ENCODE data around the gene GJD3. TPM values are rescaled to one million over a fixed set of nuclear protein-coding genes. Genes with fewer than 3 reads are reported as not detected.

The GJD3 gene
- polyA plus RNA-seq, 4 donors = 0.32 to 1.1 TPM; not detected in 2

- no peaks in the 10 kb centered on the region for H3K9me3 ChIP-seq (ENCODE audit: control insufficient read depth in 2 of 2, insufficient read depth in 1 of 2, low read depth in 1 of 2, low read length in 1 of 2)
- FAIRE-seq (no peak), DNase-seq (no peak)
- H3K36me3 ChIP-seq (ENCODE audit: control insufficient read depth in 3 of 3, insufficient read depth in 2 of 3, low read depth in 1 of 3, low read length in 3 of 3) = peaks cover 3 to 74% (median 9%) of the 10 kb centered on the region in 3 donors
- no peaks in the 10 kb centered on the region for H3K27me3 ChIP-seq (ENCODE audit: control insufficient read depth in 3 of 3, insufficient read depth in 3 of 3, low read length in 3 of 3)
- H3K27ac ChIP-seq (ENCODE audit: low read depth in 1 of 3, low read length in 2 of 3) = peak overlapping the region in 2 of 3 donors; percentile 93 to 99
- H3K4me1 ChIP-seq (ENCODE audit: control insufficient read depth in 3 of 3, insufficient read depth in 2 of 3, low read depth in 1 of 3, low read length in 2 of 3) = peaks cover 5 to 85% (median 30%) of the 10 kb centered on the region in 3 donors
- WGBS, 3 donors = 33 to 48% (median 46%) methylated on average over 8 to 9 of the region's 9 CpGs
- H3K4me3 ChIP-seq (ENCODE audit: low read depth in 1 of 3, low read length in 3 of 3) = peak overlapping the region in 2 of 3 donors; percentile 9 to 78
Observed at GRCh38 chr17:40347319-40348135, 17.0 kb downstream of the GJD3 start.

- DNase-seq (no peak), FAIRE-seq (no peak)
- Histone ChIP-seq H3K9me3 (ENCODE audit: control insufficient read depth in 2 of 2, insufficient read depth in 1 of 2, low read depth in 1 of 2, low read length in 1 of 2) (no peaks in the 10 kb centered on the region), H3K27ac (ENCODE audit: low read depth in 1 of 3, low read length in 2 of 3) (peak overlapping the region; percentile 90 to 99 (median 93)), H3K4me3 (ENCODE audit: low read depth in 1 of 3, low read length in 3 of 3) (peak overlapping the region in 2 of 3 donors; percentile 72 to 78), H3K27me3 (ENCODE audit: control insufficient read depth in 3 of 3, insufficient read depth in 3 of 3, low read length in 3 of 3) (no peaks in the 10 kb centered on the region), H3K36me3 (ENCODE audit: control insufficient read depth in 3 of 3, insufficient read depth in 2 of 3, low read depth in 1 of 3, low read length in 3 of 3) (peaks cover 3 to 67% (median 5%) of the 10 kb centered on the region in 3 donors), H3K4me1 (ENCODE audit: control insufficient read depth in 3 of 3, insufficient read depth in 2 of 3, low read depth in 1 of 3, low read length in 2 of 3) (peaks cover 0 to 77% (median 30%) of the 10 kb centered on the region in 3 donors)
- 0 to 38% (median 25%) methylated on average over 1 of the region's 1 CpG for WGBS, 3 donors
Observed at GRCh38 chr17:40346765-40347158, 17.8 kb downstream of the GJD3 start.

- Histone ChIP-seq H3K4me3 (ENCODE audit: low read depth in 1 of 3, low read length in 3 of 3) (peak overlapping the region in 2 of 3 donors; percentile 72 to 78), H3K27ac (ENCODE audit: low read depth in 1 of 3, low read length in 2 of 3) (peak overlapping the region; percentile 90 to 99 (median 93)), H3K27me3 (ENCODE audit: control insufficient read depth in 3 of 3, insufficient read depth in 3 of 3, low read length in 3 of 3) (no peaks in the 10 kb centered on the region), H3K9me3 (ENCODE audit: control insufficient read depth in 2 of 2, insufficient read depth in 1 of 2, low read depth in 1 of 2, low read length in 1 of 2) (no peaks in the 10 kb centered on the region), H3K4me1 (ENCODE audit: control insufficient read depth in 3 of 3, insufficient read depth in 2 of 3, low read depth in 1 of 3, low read length in 2 of 3) (peaks cover 0 to 71% (median 30%) of the 10 kb centered on the region in 3 donors), H3K36me3 (ENCODE audit: control insufficient read depth in 3 of 3, insufficient read depth in 2 of 3, low read depth in 1 of 3, low read length in 3 of 3) (peaks cover 3 to 61% (median 5%) of the 10 kb centered on the region in 3 donors)
- 11 to 33% (median 30%) methylated on average over 11 of the region's 11 CpGs for WGBS, 3 donors
- FAIRE-seq = no peak
- no peak for DNase-seq
Observed at GRCh38 chr17:40345994-40346764, 18.4 kb downstream of the GJD3 start.

GRCh38 chr17:40345161-40345993, 19.2 kb downstream of the GJD3 start:
- Histone ChIP-seq H3K9me3 (ENCODE audit: control insufficient read depth in 2 of 2, insufficient read depth in 1 of 2, low read depth in 1 of 2, low read length in 1 of 2) (no peaks in the 10 kb centered on the region), H3K4me3 (ENCODE audit: low read depth in 1 of 3, low read length in 3 of 3) (peak overlapping the region; percentile 17 to 78 (median 72)), H3K4me1 (ENCODE audit: control insufficient read depth in 3 of 3, insufficient read depth in 2 of 3, low read depth in 1 of 3, low read length in 2 of 3) (peaks cover 0 to 75% (median 35%) of the 10 kb centered on the region in 3 donors), H3K36me3 (ENCODE audit: control insufficient read depth in 3 of 3, insufficient read depth in 2 of 3, low read depth in 1 of 3, low read length in 3 of 3) (peaks cover 0 to 53% (median under 1%) of the 10 kb centered on the region in 3 donors), H3K27ac (ENCODE audit: low read depth in 1 of 3, low read length in 2 of 3) (peak overlapping the region; percentile 93 to 99 (median 98)), H3K27me3 (ENCODE audit: control insufficient read depth in 3 of 3, insufficient read depth in 3 of 3, low read length in 3 of 3) (no peaks in the 10 kb centered on the region)
- no peak for FAIRE-seq
- WGBS, 3 donors = 1 to 4% (median 3%) methylated on average over 41 to 45 of the region's 45 CpGs
- peak; percentile 96 to 99 for DNase-seq

- DNase-seq = no peak
- FAIRE-seq = no peak
- WGBS, 3 donors = 6 to 21% (median 17%) methylated on average over 6 to 7 of the region's 7 CpGs
- Histone ChIP-seq H3K36me3 (ENCODE audit: control insufficient read depth in 3 of 3, insufficient read depth in 2 of 3, low read depth in 1 of 3, low read length in 3 of 3) (peaks cover 0 to 53% (median 0%) of the 10 kb centered on the region in 3 donors), H3K9me3 (ENCODE audit: control insufficient read depth in 2 of 2, insufficient read depth in 1 of 2, low read depth in 1 of 2, low read length in 1 of 2) (no peaks in the 10 kb centered on the region), H3K27ac (ENCODE audit: low read depth in 1 of 3, low read length in 2 of 3) (peak overlapping the region; percentile 93 to 99 (median 98)), H3K4me1 (ENCODE audit: control insufficient read depth in 3 of 3, insufficient read depth in 2 of 3, low read depth in 1 of 3, low read length in 2 of 3) (peaks cover 0 to 68% (median 37%) of the 10 kb centered on the region in 3 donors), H3K27me3 (ENCODE audit: control insufficient read depth in 3 of 3, insufficient read depth in 3 of 3, low read length in 3 of 3) (no peaks in the 10 kb centered on the region), H3K4me3 (ENCODE audit: low read depth in 1 of 3, low read length in 3 of 3) (peak overlapping the region; percentile 17 to 78 (median 72))
Observed at GRCh38 chr17:40344421-40345160, 19.9 kb downstream of the GJD3 start.

- Histone ChIP-seq H3K4me1 (ENCODE audit: control insufficient read depth in 3 of 3, insufficient read depth in 2 of 3, low read depth in 1 of 3, low read length in 2 of 3) (peaks cover 0 to 58% (median 34%) of the 10 kb centered on the region in 3 donors), H3K36me3 (ENCODE audit: control insufficient read depth in 3 of 3, insufficient read depth in 2 of 3, low read depth in 1 of 3, low read length in 3 of 3) (peaks cover 0 to 48% (median 0%) of the 10 kb centered on the region in 3 donors), H3K9me3 (ENCODE audit: control insufficient read depth in 2 of 2, insufficient read depth in 1 of 2, low read depth in 1 of 2, low read length in 1 of 2) (no peaks in the 10 kb centered on the region), H3K4me3 (ENCODE audit: low read depth in 1 of 3, low read length in 3 of 3) (peak overlapping the region; percentile 72 to 79 (median 78)), H3K27me3 (ENCODE audit: control insufficient read depth in 3 of 3, insufficient read depth in 3 of 3, low read length in 3 of 3) (no peaks in the 10 kb centered on the region), H3K27ac (ENCODE audit: low read depth in 1 of 3, low read length in 2 of 3) (peak overlapping the region; percentile 93 to 99 (median 98))
- FAIRE-seq (no peak), DNase-seq (peak in 1 of 2 donors; percentile 54)
- 11 to 26% (median 24%) methylated on average over 14 to 15 of the region's 15 CpGs for WGBS, 3 donors
Observed at GRCh38 chr17:40343219-40344119, 21.1 kb downstream of the GJD3 start.
